OCI-LY7 (cell line): ENCODE results near the gene TACR1. TPM values are rescaled to one million over a fixed set of nuclear protein-coding genes. Genes with fewer than 3 reads are reported as not detected.

Experiments used
- BruUV-seq: library from RNA; stranded (reverse); fragments of 400-500 nt; replicated peaks from 2 replicates; lab custom pipeline; 2021; lab: Mats Ljungman, UMichigan
- CTCF ChIA-PET: fragments of 300-600 bp; sonication (Branson Sonifier 250); formaldehyde crosslinking; loops from one replicate; lab custom pipeline; 2022; ENCODE audit warnings: antibody characterized with exemption; ENCODE audit not compliant: unreplicated experiment; lab: Charles Lee
- POLR2A ChIA-PET: fragments of 300-600 bp; sonication (Branson Sonifier 250); formaldehyde crosslinking; loops from one replicate; lab custom pipeline; 2022; ENCODE audit warnings: antibody characterized with exemption; lab: Charles Lee
- DNase-seq: peaks from one replicate; pipeline ENCODE4 v3.0.0-alpha.2; 2015; ENCODE audit warnings: low spot score
- H2AFZ ChIP-seq: fragments of 200-600 bp; sonication (generic), shearing (Covaris generic); 2 replicates; pipeline ENCODE4 v1.6.1; 2014; ENCODE audit warnings: mild to moderate bottlenecking, antibody characterized with exemption, low read length, moderate library complexity
- H3K27ac ChIP-seq: fragments of 200-600 bp; sonication (generic); 2 replicates; pipeline ENCODE4 v1.5.1; 2014; ENCODE audit warnings: mixed run types, low read depth, mild to moderate bottlenecking, moderate library complexity, low read length, inconsistent platforms; ENCODE audit not compliant: poor library complexity, severe bottlenecking
- H3K36me3 ChIP-seq: fragments of 200-600 bp; sonication (generic); 2 replicates; pipeline ENCODE4 v1.6.1; 2014; ENCODE audit warnings: mild to moderate bottlenecking, antibody characterized with exemption, low read length, moderate library complexity, mixed read lengths; ENCODE audit not compliant: insufficient read depth
- H3K4me1 ChIP-seq: fragments of 200-600 bp; sonication (generic); 2 replicates; pipeline ENCODE4 v1.5.1; 2014; ENCODE audit warnings: mild to moderate bottlenecking, low read length; ENCODE audit not compliant: insufficient read depth, poor library complexity, severe bottlenecking
- H3K4me2 ChIP-seq: fragments of 200-600 bp; sonication (generic); 2 replicates; pipeline ENCODE4 v1.6.1; 2014; ENCODE audit warnings: mild to moderate bottlenecking, low read length
- H3K4me3 ChIP-seq: fragments of 200-600 bp; sonication (generic); 2 replicates; pipeline ENCODE4 v1.5.1; 2014; ENCODE audit warnings: mild to moderate bottlenecking, low read depth, low read length; ENCODE audit not compliant: poor library complexity, severe bottlenecking
- H3K79me2 ChIP-seq: fragments of 200-600 bp; sonication (generic); 2 replicates; pipeline ENCODE4 v1.6.1; 2016; ENCODE audit warnings: low read depth, mild to moderate bottlenecking, low read length, moderate library complexity, mixed read lengths; ENCODE audit not compliant: insufficient read depth
- H3K9me2 ChIP-seq: fragments of 200-600 bp; sonication (generic); 2 replicates; pipeline ENCODE4 v1.6.1; 2016; ENCODE audit warnings: mild to moderate bottlenecking, low read length, mixed read lengths; ENCODE audit not compliant: insufficient read depth
- H3K9me3 ChIP-seq: fragments of 200-600 bp; sonication (generic); 2 replicates; pipeline ENCODE4 v1.6.1; 2014; ENCODE audit warnings: mild to moderate bottlenecking, mixed run types, low read length, mixed read lengths
- H4K20me1 ChIP-seq: fragments of 200-600 bp; sonication (generic); 2 replicates; pipeline ENCODE4 v1.6.1; 2014; ENCODE audit warnings: mild to moderate bottlenecking, antibody characterized with exemption, low read length, moderate library complexity, mixed read lengths; ENCODE audit not compliant: insufficient read depth
- EZH2phosphoT487 ChIP-seq: fragments of 200-600 bp; sonication (generic); IDR thresholded peaks from 2 replicates; pipeline ENCODE4 v1.6.1; 2018; ENCODE audit warnings: low read depth, borderline replicate concordance, mild to moderate bottlenecking, mixed run types, antibody characterized with exemption, low read length, moderate library complexity, mixed read lengths
- intact Hi-C: fragments of 100-400 bp; cut with micrococcal nuclease; formaldehyde crosslinking; loops from one replicate; pipeline ENCODE4 v1.10.0; 2022; ENCODE audit not compliant: unreplicated experiment
- total RNA-seq, 2 experiments: library from RNA; depleted of rRNA in 1 of 2; stranded (reverse); fragments of >200 nt in 1 of 2; shearing (Covaris generic) in 1 of 2; gene quantifications; 2 replicates each; pipeline ENCODE4 v1.2.3, GENCODE V29; 2014 to 2022
- TF ChIP-seq, protein P1 (sequence below): fragments of 200-600 bp; sonication (generic); conservative IDR thresholded peaks from 2 replicates; pipeline ENCODE4 v1.5.1; 2014; ENCODE audit warnings: mild to moderate bottlenecking, antibody characterized with exemption, low read length, moderate library complexity, mixed read lengths

Gene TACR1
- total RNA-seq, 2 experiments from 2014 or later = not detected

DNA sequence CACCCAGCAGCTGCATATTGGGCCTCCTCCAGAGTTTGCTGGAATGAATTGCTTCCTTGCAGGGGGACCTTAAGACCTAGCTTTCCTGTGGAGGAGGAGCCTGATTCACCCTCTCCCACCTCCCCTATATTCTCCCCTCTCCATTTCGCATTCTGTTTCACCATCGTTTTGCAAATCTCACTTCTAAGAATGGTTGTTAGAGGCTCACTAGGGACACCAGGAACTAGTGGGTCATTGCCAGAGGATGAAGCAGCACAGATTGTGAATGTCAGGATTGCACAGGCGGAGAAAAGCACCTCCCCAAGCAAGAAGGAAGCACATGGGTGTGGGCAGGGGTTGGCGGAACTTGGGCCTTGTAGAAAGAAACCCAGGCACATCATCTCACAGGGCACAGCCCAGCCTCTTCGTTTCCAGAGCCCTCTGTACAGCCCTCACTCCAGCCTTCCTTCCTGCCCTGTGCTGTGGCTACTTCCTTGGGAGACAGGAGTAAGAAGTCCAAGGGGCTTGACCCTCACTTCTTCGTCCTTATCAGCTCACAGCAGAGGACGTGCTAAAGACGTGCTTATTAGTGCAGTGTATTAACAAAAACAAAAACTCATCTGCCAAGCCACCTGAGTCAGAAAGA is 63.4 kb downstream of the TACR1 start:
- Histone ChIP-seq H3K9me2 (no peaks in the 10 kb centered on the region), H3K4me3 (no peak overlapping the region), H3K27ac (no peak overlapping the region), H2AFZ (no peak overlapping the region), H3K4me2 (no peak overlapping the region), H3K79me2 (no peaks in the 10 kb centered on the region), H3K36me3 (no peaks in the 10 kb centered on the region), H4K20me1 (no peaks in the 10 kb centered on the region), H3K9me3 (no peaks in the 10 kb centered on the region), H3K4me1 (no peaks in the 10 kb centered on the region)
- intact Hi-C loops = no loop called here
- CTCF ChIA-PET = no interaction called here
- TF ChIP-seq, protein P1, sequence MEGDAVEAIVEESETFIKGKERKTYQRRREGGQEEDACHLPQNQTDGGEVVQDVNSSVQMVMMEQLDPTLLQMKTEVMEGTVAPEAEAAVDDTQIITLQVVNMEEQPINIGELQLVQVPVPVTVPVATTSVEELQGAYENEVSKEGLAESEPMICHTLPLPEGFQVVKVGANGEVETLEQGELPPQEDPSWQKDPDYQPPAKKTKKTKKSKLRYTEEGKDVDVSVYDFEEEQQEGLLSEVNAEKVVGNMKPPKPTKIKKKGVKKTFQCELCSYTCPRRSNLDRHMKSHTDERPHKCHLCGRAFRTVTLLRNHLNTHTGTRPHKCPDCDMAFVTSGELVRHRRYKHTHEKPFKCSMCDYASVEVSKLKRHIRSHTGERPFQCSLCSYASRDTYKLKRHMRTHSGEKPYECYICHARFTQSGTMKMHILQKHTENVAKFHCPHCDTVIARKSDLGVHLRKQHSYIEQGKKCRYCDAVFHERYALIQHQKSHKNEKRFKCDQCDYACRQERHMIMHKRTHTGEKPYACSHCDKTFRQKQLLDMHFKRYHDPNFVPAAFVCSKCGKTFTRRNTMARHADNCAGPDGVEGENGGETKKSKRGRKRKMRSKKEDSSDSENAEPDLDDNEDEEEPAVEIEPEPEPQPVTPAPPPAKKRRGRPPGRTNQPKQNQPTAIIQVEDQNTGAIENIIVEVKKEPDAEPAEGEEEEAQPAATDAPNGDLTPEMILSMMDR = no peak
- no peak for TF ChIP-seq EZH2phosphoT487
- no TSS peak for BruUV-seq
- POLR2A ChIA-PET = no interaction called here
- DNase-seq = no peak

DNA sequence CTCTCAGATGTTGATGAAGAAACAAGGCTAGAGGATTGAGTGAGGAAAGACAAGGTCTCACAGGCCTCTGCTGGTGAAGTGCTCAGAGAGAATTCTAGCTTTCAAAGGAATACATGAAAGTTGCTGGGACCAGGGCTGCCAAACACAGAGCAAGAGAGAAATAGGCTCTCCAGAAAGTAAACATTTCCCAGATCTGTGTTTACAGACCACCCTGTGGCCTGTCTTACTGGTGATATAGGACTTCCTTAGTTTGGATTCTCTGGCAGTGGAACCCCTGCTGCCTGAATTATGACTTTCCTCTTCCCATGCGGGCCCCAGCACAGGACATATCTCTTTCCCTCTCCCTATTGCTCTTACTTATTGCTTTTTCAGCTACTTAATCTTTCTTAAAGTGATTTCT is 64.5 kb downstream of the TACR1 start:
- intact Hi-C loops = no loop called here
- DNase-seq = no peak
- H3K27ac ChIP-seq = no peak overlapping the region
- H3K4me1 ChIP-seq = no peaks in the 10 kb centered on the region
- no peak overlapping the region for H3K4me3 ChIP-seq
- H2AFZ ChIP-seq = no peak overlapping the region
- no peak overlapping the region for H3K4me2 ChIP-seq
- POLR2A ChIA-PET = no interaction called here
- H3K36me3 ChIP-seq = no peaks in the 10 kb centered on the region
- TF ChIP-seq, protein P1 = no peak
- TF ChIP-seq EZH2phosphoT487 = no peak
- H4K20me1 ChIP-seq = no peaks in the 10 kb centered on the region
- CTCF ChIA-PET = interaction anchor here (0.5 kb wide), 1 partner anchor 58 kb away, joined by 3 read pairs; no protein-coding TSS in a partner anchor
- no peaks in the 10 kb centered on the region for H3K9me2 ChIP-seq
- BruUV-seq = no TSS peak
- H3K9me3 ChIP-seq = no peaks in the 10 kb centered on the region
- no peaks in the 10 kb centered on the region for H3K79me2 ChIP-seq
